ENCODE results near the gene ROCK2.

The ROCK2 gene

GRCh38 chr2:11133238-11133935 is 211.0 kb downstream of the ROCK2 start:
- Histone ChIP-seq H3K27ac (ENCODE audit: insufficient read depth, low read depth, low read length, poor library complexity, severe bottlenecking) (peak overlapping the region; percentile 47), H3K9me3 (ENCODE audit: control insufficient read depth, low read length) (no peaks in the 10 kb centered on the region)
- 72 to 73% methylated on average over 25 of the region's 25 CpGs for WGBS, 2 experiments

GRCh38 chr2:11132036-11132671 is 212.3 kb downstream of the ROCK2 start:
- Histone ChIP-seq H3K4me3 (ENCODE audit: insufficient read depth, low read depth, low read length) (no peak overlapping the region), H3K9me3 (ENCODE audit: control insufficient read depth, low read length) (no peaks in the 10 kb centered on the region), H3K27ac (ENCODE audit: insufficient read depth, low read depth, low read length, poor library complexity, severe bottlenecking) (no peak overlapping the region), H3K4me1 (ENCODE audit: control insufficient read depth, insufficient read depth, low read length) (peaks cover 14% of the 10 kb centered on the region), H3K36me3 (ENCODE audit: control insufficient read depth, insufficient read depth, low read length) (no peaks in the 10 kb centered on the region), H3K27me3 (ENCODE audit: control insufficient read depth, insufficient read depth, low read length, poor library complexity, severe bottlenecking) (peaks cover 6% of the 10 kb centered on the region)
- 84 to 85% methylated on average over 19 of the region's 19 CpGs for WGBS, 2 experiments

More at GRCh38 chr2:11133238-11133935, 211.0 kb downstream of the ROCK2 start:
- Histone ChIP-seq H3K4me1 (ENCODE audit: control insufficient read depth, insufficient read depth, low read length) (peaks cover 14% of the 10 kb centered on the region), H3K27me3 (ENCODE audit: control insufficient read depth, insufficient read depth, low read length, poor library complexity, severe bottlenecking) (peaks cover 6% of the 10 kb centered on the region), H3K36me3 (ENCODE audit: control insufficient read depth, insufficient read depth, low read length) (no peaks in the 10 kb centered on the region), H3K4me3 (ENCODE audit: insufficient read depth, low read depth, low read length) (peak overlapping the region; percentile 20)

- WGBS, 2 experiments = 92 to 94% methylated on average over 20 of the region's 20 CpGs
Measured at GRCh38 chr2:11131166-11131920, 213.1 kb downstream of the ROCK2 start.

More at GRCh38 chr2:11131166-11131920, 213.1 kb downstream of the ROCK2 start:
- H3K27me3 ChIP-seq (ENCODE audit: control insufficient read depth, insufficient read depth, low read length, poor library complexity, severe bottlenecking) = peaks cover 6% of the 10 kb centered on the region
- no peak overlapping the region for H3K4me3 ChIP-seq (ENCODE audit: insufficient read depth, low read depth, low read length)
- peaks cover 14% of the 10 kb centered on the region for H3K4me1 ChIP-seq (ENCODE audit: control insufficient read depth, insufficient read depth, low read length)
- no peak overlapping the region for H3K27ac ChIP-seq (ENCODE audit: insufficient read depth, low read depth, low read length, poor library complexity, severe bottlenecking)
- H3K36me3 ChIP-seq (ENCODE audit: control insufficient read depth, insufficient read depth, low read length) = no peaks in the 10 kb centered on the region
- H3K9me3 ChIP-seq (ENCODE audit: control insufficient read depth, low read length) = no peaks in the 10 kb centered on the region

All from ectodermal cell (in vitro differentiated cells).